Lower leg skin (tissue), 4 donors: ENCODE measurements around the gene SLIT3. TPM values are rescaled to one million over a fixed set of nuclear protein-coding genes. Genes with fewer than 3 reads are reported as not detected.

Source experiments
- DNase-seq, 2 donors: peaks; one replicate each; pipeline ENCODE4 v3.0.0-alpha.2; 2019; ENCODE audit warnings: low spot score in 2 of 2
- H3K4me3 ChIP-seq: fragments of 200-600 bp; sonication (generic); 2 replicates; pipeline ENCODE4 v1.5.1; 2017; ENCODE audit warnings: mild to moderate bottlenecking, low read depth; ENCODE audit not compliant: poor library complexity, severe bottlenecking
- POLR2A ChIP-seq, 2 donors: fragments of 450-650 bp; IDR thresholded peaks; one replicate each; pipeline ENCODE4 v1.6.1; 2016 to 2017; ENCODE audit warnings: antibody characterized with exemption in 2 of 2, mild to moderate bottlenecking in 1 of 2, moderate library complexity in 1 of 2
- whole genome bisulfite sequencing, 2 donors: methylation state at CpG; one replicate each; pipeline ENCODE4 v1.1.5; 2018; 5-methylcytosine and 5-hydroxymethylcytosine counted together
- intact Hi-C: fragments of 100-400 bp; cut with DNase I; formaldehyde crosslinking; loops from one replicate; pipeline ENCODE4 v1.15.0; 2023; ENCODE audit warnings: low total_unique reads
- total RNA-seq, 4 donors: library from RNA; depleted of rRNA; stranded (reverse); fragments of >200 nt; gene quantifications; one replicate each; pipeline ENCODE4 v1.1.0, GENCODE V29; 2016
- TF ChIP-seq, protein P1 (sequence below), 3 donors: fragments of 450-650 bp; IDR thresholded peaks; one replicate each; pipeline ENCODE4 v1.5.1; 2016; ENCODE audit warnings: antibody characterized with exemption in 3 of 3, mild to moderate bottlenecking in 3 of 3, moderate library complexity in 2 of 3

Gene SLIT3
- total RNA-seq, 4 donors from 2014 or later = 12.4 to 66.0 (median 22.8) TPM

DNA sequence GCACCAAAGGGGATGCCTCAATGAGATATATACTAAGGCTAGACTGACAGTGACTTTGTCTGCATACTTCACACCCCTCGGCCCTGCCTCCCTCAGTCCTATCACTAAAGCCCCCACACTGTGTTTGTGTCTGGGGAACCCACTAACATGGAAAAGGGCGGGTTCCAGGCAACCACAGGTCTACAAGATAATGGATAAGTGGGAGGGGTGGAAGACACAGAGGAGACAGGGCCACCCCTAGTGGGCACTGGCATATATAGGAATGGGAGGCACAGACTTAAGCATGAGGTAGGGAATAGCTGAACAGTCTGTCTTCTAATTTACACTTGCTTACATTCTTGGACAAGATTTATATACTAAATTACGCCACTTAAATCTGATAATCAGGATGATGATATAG lies 74.0 kb downstream of the SLIT3 start:
- no peak overlapping the region for H3K4me3 ChIP-seq
- no peak for DNase-seq
- WGBS, 2 donors = 86 to 94% methylated on average over 3 of the region's 3 CpGs
- intact Hi-C loops = no loop called here
- TF ChIP-seq POLR2A (IDR thresholded peaks at IDR 0.05) = no peak
- TF ChIP-seq, protein P1, sequence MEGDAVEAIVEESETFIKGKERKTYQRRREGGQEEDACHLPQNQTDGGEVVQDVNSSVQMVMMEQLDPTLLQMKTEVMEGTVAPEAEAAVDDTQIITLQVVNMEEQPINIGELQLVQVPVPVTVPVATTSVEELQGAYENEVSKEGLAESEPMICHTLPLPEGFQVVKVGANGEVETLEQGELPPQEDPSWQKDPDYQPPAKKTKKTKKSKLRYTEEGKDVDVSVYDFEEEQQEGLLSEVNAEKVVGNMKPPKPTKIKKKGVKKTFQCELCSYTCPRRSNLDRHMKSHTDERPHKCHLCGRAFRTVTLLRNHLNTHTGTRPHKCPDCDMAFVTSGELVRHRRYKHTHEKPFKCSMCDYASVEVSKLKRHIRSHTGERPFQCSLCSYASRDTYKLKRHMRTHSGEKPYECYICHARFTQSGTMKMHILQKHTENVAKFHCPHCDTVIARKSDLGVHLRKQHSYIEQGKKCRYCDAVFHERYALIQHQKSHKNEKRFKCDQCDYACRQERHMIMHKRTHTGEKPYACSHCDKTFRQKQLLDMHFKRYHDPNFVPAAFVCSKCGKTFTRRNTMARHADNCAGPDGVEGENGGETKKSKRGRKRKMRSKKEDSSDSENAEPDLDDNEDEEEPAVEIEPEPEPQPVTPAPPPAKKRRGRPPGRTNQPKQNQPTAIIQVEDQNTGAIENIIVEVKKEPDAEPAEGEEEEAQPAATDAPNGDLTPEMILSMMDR (IDR thresholded peaks at IDR 0.05) = no peak

DNA sequence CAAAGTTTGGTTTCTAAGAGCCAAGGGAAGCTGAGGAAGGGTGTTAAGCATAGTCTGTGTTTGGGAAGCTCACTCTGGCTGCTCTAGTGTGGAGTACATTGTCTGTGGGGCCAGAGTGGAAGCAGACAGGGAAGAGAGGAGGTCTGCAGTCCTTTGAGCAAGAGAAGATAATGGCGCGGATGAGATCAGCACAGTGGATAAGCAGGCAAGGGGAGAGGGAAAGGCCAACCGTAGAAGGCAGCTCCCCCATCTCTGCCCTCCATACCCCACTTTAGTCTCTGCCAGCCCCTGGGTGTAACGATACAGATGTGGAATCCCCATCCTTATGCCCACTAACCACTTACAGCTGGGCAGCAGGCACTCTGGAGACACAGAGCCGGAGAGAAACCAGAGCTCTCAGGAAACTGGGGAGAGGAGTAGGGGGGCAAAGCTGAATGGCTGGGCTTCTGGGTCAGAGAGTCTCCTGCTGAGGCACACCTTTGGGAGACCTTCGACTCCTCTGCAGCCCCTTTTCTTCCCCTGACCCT lies 75.0 kb downstream of the SLIT3 start:
- TF ChIP-seq POLR2A (IDR thresholded peaks at IDR 0.05) = no peak
- TF ChIP-seq, protein P1 (IDR thresholded peaks at IDR 0.05) = no peak
- 83 to 91% methylated on average over 6 of the region's 6 CpGs for WGBS, 2 donors
- DNase-seq = no peak
- no peak overlapping the region for H3K4me3 ChIP-seq
- intact Hi-C loops = no loop called here

DNA sequence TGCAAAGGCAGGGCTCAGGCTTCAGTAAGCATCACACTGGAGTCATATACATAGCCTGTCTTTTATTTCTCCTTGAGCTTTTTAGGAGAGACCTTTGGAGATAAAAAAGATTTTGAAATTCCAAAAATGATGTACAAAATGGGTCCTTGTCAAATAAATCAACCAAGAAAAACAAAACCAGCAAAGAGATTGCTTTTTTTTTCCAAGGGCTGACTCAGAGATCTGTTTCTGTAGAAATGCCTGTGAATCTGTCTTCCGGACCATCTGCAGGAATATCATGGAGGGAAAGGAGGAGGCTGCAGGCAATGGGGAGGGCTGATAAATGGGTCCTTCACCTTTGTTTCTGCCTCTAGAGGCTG lies 77.4 kb downstream of the SLIT3 start:
- no peak overlapping the region for H3K4me3 ChIP-seq
- no peak for DNase-seq
- TF ChIP-seq, protein P1 (IDR thresholded peaks at IDR 0.05) = no peak
- TF ChIP-seq POLR2A (IDR thresholded peaks at IDR 0.05) = no peak
- 62 to 63% methylated on average over 1 of the region's 1 CpG for WGBS, 2 donors
- intact Hi-C loops = no loop called here

DNA sequence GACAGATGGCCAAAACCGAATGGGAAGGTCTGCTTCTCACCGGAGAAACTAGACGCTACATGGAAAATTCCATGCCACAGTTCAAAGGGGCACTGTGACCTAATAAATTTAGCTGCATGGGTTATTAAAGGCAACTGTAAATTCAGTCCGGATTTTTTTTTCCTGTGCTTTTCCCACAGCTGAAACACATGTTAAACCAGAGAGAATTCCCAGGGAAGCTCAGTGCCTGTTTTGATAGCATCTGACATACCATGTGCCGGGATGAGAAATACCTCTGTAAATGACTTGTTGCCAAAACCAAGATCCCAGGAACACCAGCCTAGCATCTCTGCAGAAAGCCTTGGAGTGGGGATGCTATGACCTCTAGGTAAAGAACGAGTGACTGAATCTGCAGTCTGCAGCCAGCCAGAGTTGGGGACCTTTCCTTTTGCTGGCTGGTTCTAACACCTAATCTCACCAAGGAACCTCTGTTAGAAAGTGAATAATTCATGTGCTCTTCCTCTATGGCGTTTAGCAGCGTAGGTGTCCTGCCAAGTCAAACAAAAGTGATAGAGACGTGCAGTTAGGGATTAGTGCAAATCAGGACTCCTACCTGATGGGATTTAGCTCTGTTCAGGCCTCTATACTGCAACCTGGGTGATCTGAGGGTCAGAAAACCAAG lies 77.9 kb downstream of the SLIT3 start:
- TF ChIP-seq, protein P1 (IDR thresholded peaks at IDR 0.05) = no peak
- no peak for TF ChIP-seq POLR2A (IDR thresholded peaks at IDR 0.05)
- WGBS, 2 donors = 43 to 56% methylated on average over 9 of the region's 9 CpGs
- DNase-seq = no peak
- intact Hi-C loops = no loop called here
- no peak overlapping the region for H3K4me3 ChIP-seq

DNA sequence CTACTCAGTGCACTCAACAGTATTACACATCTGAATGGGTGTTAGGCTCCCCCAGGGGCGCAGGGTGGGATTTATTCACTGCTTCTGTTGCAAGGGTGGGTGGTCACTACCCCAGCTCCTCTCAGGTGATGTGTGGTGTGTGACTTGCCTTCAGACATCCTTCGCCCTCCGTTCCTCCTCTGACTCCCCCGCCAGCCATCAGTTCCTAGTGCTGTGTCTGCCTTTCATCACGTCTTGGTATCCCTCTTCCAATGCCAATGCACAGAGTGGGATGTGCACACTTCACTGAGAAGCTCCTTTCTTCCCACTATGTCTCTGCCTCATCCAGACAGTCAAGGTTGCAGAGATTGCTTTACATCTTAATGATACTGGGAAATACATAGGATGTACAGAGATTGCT lies 79.4 kb downstream of the SLIT3 start:
- 96% methylated on average over 5 of the region's 5 CpGs for WGBS, 2 donors
- TF ChIP-seq POLR2A (IDR thresholded peaks at IDR 0.05) = no peak
- TF ChIP-seq, protein P1 (IDR thresholded peaks at IDR 0.05) = no peak
- intact Hi-C loops = no loop called here
- no peak for DNase-seq
- no peak overlapping the region for H3K4me3 ChIP-seq

DNA sequence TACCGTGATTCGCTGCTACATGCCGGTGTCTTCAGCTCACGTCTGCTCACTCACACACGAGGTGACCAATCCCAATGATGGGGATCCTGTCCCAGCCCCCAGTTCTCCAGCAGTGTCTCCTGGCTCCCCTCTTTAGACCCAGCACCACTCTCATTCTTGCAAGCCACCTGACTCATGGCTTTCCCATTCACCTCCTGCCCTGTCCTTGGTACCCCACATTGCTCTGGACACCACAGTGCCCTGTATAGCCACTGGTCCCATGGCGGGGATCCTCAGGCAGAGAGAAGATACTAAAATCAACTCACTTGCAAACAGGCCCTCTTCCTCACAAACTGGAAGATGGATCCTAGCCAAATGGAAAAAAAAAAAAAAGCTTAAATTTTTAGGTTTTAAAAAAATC lies 81.0 kb downstream of the SLIT3 start:
- intact Hi-C loops = no loop called here
- DNase-seq = no peak
- no peak overlapping the region for H3K4me3 ChIP-seq
- WGBS, 2 donors = 92 to 94% methylated on average over 6 of the region's 6 CpGs
- no peak for TF ChIP-seq POLR2A (IDR thresholded peaks at IDR 0.05)
- TF ChIP-seq, protein P1 (IDR thresholded peaks at IDR 0.05) = no peak
